Uterus (tissue), 2 donors: ENCODE data around the gene DEPDC7.

ENCODE experiments used
- POLR2A ChIP-seq, 2 donors: fragments of 450-650 bp; IDR thresholded peaks; one replicate each; pipeline ENCODE4 v1.6.1; 2016; ENCODE audit warnings: antibody characterized with exemption in 2 of 2, mild to moderate bottlenecking in 1 of 2, moderate library complexity in 1 of 2
- TF ChIP-seq, protein P1 (sequence below), 4 experiments: fragments of 200-600 bp in 2 of 4; fragments of 450-650 bp in 2 of 4; sonication (generic) in 2 of 4; IDR thresholded peaks; one replicate each; pipeline ENCODE4 v1.5.1; 2016 to 2019; ENCODE audit warnings: antibody characterized with exemption in 4 of 4, mild to moderate bottlenecking in 2 of 4, moderate library complexity in 1 of 4

- no peak for TF ChIP-seq POLR2A (IDR thresholded peaks at IDR 0.05)
- TF ChIP-seq, protein P1, sequence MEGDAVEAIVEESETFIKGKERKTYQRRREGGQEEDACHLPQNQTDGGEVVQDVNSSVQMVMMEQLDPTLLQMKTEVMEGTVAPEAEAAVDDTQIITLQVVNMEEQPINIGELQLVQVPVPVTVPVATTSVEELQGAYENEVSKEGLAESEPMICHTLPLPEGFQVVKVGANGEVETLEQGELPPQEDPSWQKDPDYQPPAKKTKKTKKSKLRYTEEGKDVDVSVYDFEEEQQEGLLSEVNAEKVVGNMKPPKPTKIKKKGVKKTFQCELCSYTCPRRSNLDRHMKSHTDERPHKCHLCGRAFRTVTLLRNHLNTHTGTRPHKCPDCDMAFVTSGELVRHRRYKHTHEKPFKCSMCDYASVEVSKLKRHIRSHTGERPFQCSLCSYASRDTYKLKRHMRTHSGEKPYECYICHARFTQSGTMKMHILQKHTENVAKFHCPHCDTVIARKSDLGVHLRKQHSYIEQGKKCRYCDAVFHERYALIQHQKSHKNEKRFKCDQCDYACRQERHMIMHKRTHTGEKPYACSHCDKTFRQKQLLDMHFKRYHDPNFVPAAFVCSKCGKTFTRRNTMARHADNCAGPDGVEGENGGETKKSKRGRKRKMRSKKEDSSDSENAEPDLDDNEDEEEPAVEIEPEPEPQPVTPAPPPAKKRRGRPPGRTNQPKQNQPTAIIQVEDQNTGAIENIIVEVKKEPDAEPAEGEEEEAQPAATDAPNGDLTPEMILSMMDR (IDR thresholded peaks at IDR 0.05): no peak
Observed at GRCh38 chr11:33057284-33057683, 41.6 kb downstream of the DEPDC7 start.
